ENCODE measurements around the gene PCDHB13. TPM values are rescaled to one million over a fixed set of nuclear protein-coding genes. Genes with fewer than 3 reads are reported as not detected.

The PCDHB13 gene
- total and polyA plus RNA-seq, 2 of the 4 experiments (the other 2 are of a cell fraction): 0.18 to 0.26 TPM

GRCh38 chr5:141199359-141200235, 14.1 kb upstream of the PCDHB13 start, which contains the start of gene PCDHB11:
Gene PCDHB11 (plus strand): TSS chr5:141199627. CDS start chr5:141199775, 148 bp downstream.
- peaks cover 10% of the 10 kb centered on the region for H3K9me3 ChIP-seq (ENCODE audit: control insufficient read depth, insufficient read depth, low read length)
- no peak within 1 kb of the TSS for H4K8ac ChIP-seq (ENCODE audit: low read depth in 2 of 2, low read length in 2 of 2)
- POLR2A ChIA-PET (ENCODE audit: unreplicated experiment): no interaction called here
- H3K79me1 ChIP-seq (ENCODE audit: low read depth in 1 of 2, low read length in 2 of 2): no peaks in the 10 kb centered on the region
- dilution Hi-C loops (cut with HindIII; ENCODE audit: low sequenced_read_pairs, unreplicated experiment): no loop called here
- H4K91ac ChIP-seq (ENCODE audit: insufficient read depth, low read depth, low read length): no peak within 1 kb of the TSS
- CTCF ChIA-PET: interaction anchor here (0.9 kb wide), 1 partner anchor 214 kb away, joined by 3 read pairs; the partner anchor contains the start of gene PCDHGA10
- H2BK5ac ChIP-seq (ENCODE audit: low read depth, low read length, poor library complexity, severe bottlenecking): no peak within 1 kb of the TSS
- no peaks in the 10 kb centered on the region for H4K20me1 ChIP-seq (ENCODE audit: insufficient read depth, low read length)
- H3K14ac ChIP-seq (replicated peaks; ENCODE audit: low read depth, low read length): no peak within 1 kb of the TSS
- H2BK15ac ChIP-seq (ENCODE audit: low read depth, low read length): no peak within 1 kb of the TSS
- H3K4me3 ChIP-seq (ENCODE audit: insufficient read depth, low read depth, low read length): peak within 1 kb of the TSS; percentile 25; the same call in 1 of the 2 replicates
- no peaks in the 10 kb centered on the region for H3K36me3 ChIP-seq (ENCODE audit: control insufficient read depth, insufficient read depth, low read length)
- H2BK120ac ChIP-seq (ENCODE audit: low read depth, low read length): no peak within 1 kb of the TSS
- H2BK20ac ChIP-seq (ENCODE audit: low read depth, low read length): no peak within 1 kb of the TSS
- peak within 1 kb of the TSS; percentile 16; the same call in 1 of the 2 replicates for H3K4me2 ChIP-seq (ENCODE audit: low read depth, low read length)
- no peak for DNase-seq
- WGBS, 2 experiments (ENCODE audit: extremely low coverage in 2 of 2, insufficient read length in 1 of 2): 0% methylated on average over 1 of the region's 21 CpGs; no CpG with 5 or more reads in 1 of the 2 experiments
- no peak within 1 kb of the TSS for H3K4ac ChIP-seq (ENCODE audit: low read depth, low read length)
- H3K4me1 ChIP-seq (ENCODE audit: control insufficient read depth, insufficient read depth, low read length): no peaks in the 10 kb centered on the region
- H3K9ac ChIP-seq (ENCODE audit: low read depth, low read length): no peak within 1 kb of the TSS
- no peak within 1 kb of the TSS for H3K23ac ChIP-seq (ENCODE audit: low read depth, low read length)
- no peak within 1 kb of the TSS for H3K18ac ChIP-seq (ENCODE audit: low read depth, low read length)
- no TSS peak for BruUV-seq (replicated peaks)
- in situ Hi-C loops (cut with MboI; ENCODE audit: low sequenced_read_pairs): no loop called here
- H3K56ac ChIP-seq (ENCODE audit: extremely low read depth, insufficient read depth, low read length): no peak within 1 kb of the TSS
- intact Hi-C loops (cut with micrococcal nuclease): no loop called here
- no peak within 1 kb of the TSS for H2AK9ac ChIP-seq (replicated peaks; ENCODE audit: low read depth, low read length, poor library complexity)
- no peak within 1 kb of the TSS for H4K5ac ChIP-seq (ENCODE audit: low read depth, low read length)
- no peak within 1 kb of the TSS for H2AFZ ChIP-seq (replicated peaks; ENCODE audit: low read length, poor library complexity)
- H3K27ac ChIP-seq (ENCODE audit: insufficient read depth, low read length): no peak within 1 kb of the TSS
- no peak for ATAC-seq (ENCODE audit: low read depth)
- H3K9me1 ChIP-seq (ENCODE audit: insufficient read depth, low read length): no peaks in the 10 kb centered on the region
- no peaks in the 10 kb centered on the region for H3K27me3 ChIP-seq (ENCODE audit: control insufficient read depth, insufficient read depth, low read length)
- no peak within 1 kb of the TSS for H2AK5ac ChIP-seq (ENCODE audit: low read depth, low read length)
- TF ChIP-seq CHD1 (IDR thresholded peaks at IDR 0.05; ENCODE audit: low read depth, low read length): no peak
- TF ChIP-seq RFX5 (IDR thresholded peaks at IDR 0.05; ENCODE audit: low read depth, low read length): no peak
- TF ChIP-seq ELK1 (IDR thresholded peaks at IDR 0.05; ENCODE audit: borderline replicate concordance, low read depth, low read length): no peak
- no peak for TF ChIP-seq SMC3 (IDR thresholded peaks at IDR 0.05; ENCODE audit: low read depth, low read length)
- TF ChIP-seq CEBPB (IDR thresholded peaks at IDR 0.05; ENCODE audit: low read depth, low read length): no peak
- TF ChIP-seq BHLHE40 (IDR thresholded peaks at IDR 0.05; ENCODE audit: low read depth, low read length): no peak
- TF ChIP-seq RCOR1 (IDR thresholded peaks at IDR 0.05; ENCODE audit: insufficient replicate concordance, low read length): no peak
- no peak for TF ChIP-seq NFE2L2 (IDR thresholded peaks at IDR 0.05; ENCODE audit: low read depth, low read length)
- no peak for TF ChIP-seq FOS (IDR thresholded peaks at IDR 0.05; ENCODE audit: low read depth, low read length)
- no peak for TF ChIP-seq CTCF (conservative IDR thresholded peaks at IDR 0.05; ENCODE audit: low read depth, low read length)
- TF ChIP-seq RAD21 (IDR thresholded peaks at IDR 0.05; ENCODE audit: low read length): no peak
- no peak for TF ChIP-seq MAZ (IDR thresholded peaks at IDR 0.05; ENCODE audit: borderline replicate concordance, low read depth, low read length)
- no peak for TF ChIP-seq USF2 (IDR thresholded peaks at IDR 0.05; ENCODE audit: low read depth, low read length)
- no peak for TF ChIP-seq POLR2A (IDR thresholded peaks at IDR 0.05; ENCODE audit: low read depth, low read length)
- TF ChIP-seq MXI1 (IDR thresholded peaks at IDR 0.05; ENCODE audit: borderline replicate concordance, low read depth, low read length): no peak
